Ovary (tissue), 3 donors: ENCODE measurements around the gene PDE3A.

Experiments
- CTCF ChIP-seq, 3 donors: fragments of 450-650 bp in 2 of 3; fragments of 200-600 bp in 1 of 3; IDR thresholded peaks; one replicate each; pipeline versions ENCODE4 v1.5.1 to v1.8.0; 2016 to 2022; ENCODE audit warnings: antibody characterized with exemption in 3 of 3, mild to moderate bottlenecking in 1 of 3
- EP300 ChIP-seq: sonication (generic); formaldehyde crosslinking; IDR thresholded peaks from one replicate; pipeline ENCODE4 v1.6.1; 2017; ENCODE audit warnings: antibody characterized with exemption
- POLR2A ChIP-seq: fragments of 450-650 bp; IDR thresholded peaks from one replicate; pipeline ENCODE4 v1.6.1; 2017; ENCODE audit warnings: antibody characterized with exemption, mild to moderate bottlenecking, moderate library complexity
- donor health status: DM: no; HTN: no; CAD: no.

GRCh38 chr12:20572451-20572850 lies 204.1 kb downstream of the PDE3A start:
- TF ChIP-seq CTCF (IDR thresholded peaks at IDR 0.05) = no peak
- no peak for TF ChIP-seq EP300
- TF ChIP-seq POLR2A = no peak
